ENCODE results near the gene RBPJ.

RBPJ gene

DNA sequence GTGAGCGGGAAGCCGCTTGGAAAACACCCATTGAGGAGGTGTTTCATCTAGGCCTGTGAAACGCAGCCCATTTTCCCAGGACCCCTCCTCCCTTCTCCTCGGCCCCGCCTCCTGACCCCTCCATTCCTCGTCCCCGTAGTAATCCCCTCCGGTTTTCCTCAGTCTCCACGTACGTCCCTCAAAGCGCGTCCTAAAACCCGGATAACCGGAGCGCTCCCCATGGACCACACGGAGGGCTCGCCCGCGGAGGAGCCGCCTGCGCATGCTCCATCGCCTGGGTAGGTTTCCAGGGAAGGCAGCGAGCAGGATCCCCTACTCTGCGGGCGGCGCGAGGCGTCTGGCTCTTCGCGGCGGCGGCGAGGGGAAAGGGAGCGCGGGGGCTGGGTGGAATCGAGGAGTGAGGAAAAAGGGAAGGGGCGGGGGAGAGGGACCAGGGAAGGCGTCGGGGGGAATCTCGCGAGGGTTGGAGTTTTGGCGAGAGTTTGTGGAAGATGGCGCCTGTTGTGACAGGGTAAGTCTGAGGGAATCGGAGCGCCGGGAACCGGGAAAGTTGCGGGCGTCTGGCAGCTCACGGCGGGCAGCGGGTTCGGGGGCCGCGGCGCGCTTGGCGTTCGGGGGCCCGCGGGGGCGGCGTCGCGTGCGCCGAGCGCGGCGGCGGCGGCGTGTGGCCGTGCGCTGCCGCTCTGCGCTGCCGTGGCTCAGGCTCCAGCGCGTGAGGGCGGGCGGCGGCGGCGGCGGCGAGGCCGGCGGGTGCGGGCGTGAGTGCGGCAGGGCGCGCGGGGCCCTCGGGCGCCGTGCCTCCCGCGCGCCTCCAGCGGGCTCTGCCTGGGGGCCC lies at the start of gene RBPJ:
Gene RBPJ (plus strand): TSS at position 477 of the 835 bp plus-strand sequence. CDS start 15 bp downstream, at position 492.
- peak; percentile 83 for DNase-seq

DNA sequence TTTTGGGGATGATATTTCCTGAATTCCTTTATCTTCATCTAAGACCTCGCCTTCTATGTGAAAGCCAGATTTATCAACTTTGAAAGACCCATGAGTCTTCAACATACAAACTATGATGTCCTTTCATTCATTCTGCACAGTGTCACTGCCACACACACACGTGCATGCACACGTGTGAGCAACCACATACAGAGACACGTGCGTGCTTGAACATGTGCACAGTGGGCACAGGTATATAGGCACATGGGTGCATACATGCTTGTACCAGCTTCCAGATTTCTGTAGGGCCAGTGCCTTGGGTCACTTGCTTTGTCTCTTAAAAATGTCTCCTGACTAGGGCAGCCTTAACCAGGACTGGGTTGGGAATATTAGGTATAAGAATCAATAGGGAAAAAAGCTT lies 49.1 kb upstream of the RBPJ start:
- DNase-seq: no peak

DNA sequence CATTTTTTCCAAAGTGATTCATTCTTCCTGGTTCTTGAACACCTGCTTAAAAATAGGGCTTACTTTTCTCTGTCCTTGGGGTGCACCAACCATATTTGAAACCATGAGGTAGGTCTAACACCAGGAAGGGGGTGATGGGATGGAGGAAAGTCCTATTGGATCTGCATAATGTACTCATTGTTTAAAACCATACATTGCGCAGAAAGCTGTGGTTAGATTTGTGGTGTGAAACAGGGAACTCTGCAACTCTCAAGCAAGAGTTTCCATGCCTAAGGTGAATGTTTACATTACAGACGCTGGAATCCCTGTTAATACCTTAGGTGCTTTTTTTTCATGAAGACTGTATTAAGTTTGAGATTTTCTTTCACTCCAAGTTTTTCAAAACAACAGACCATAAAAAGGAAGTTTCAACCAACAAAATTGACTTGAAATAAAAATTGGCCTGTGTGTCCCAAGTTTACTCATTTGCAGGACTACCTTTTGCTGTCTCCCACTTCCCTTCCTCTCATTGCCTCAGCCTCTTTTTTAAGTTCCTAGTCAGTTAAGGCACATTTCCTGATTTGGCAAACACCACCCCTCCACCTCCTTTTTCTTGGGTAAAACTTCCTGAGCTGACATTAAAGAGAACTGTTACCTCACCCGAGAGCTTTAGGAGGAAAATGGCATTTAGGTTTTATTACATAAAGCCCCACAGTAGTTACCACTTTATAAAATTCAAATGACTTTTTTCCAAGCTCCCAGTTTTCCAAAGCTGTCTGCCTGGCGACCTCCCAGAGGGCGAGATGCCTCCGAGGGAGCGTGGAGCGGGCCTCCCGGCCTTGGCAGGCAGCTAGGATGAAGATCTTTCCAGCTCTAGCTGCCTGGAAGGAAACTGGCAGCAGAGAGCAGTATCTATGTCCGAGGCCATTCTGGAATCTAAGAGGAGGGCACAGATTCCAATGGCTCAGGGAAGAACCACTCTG lies 47.9 kb upstream of the RBPJ start:
- DNase-seq: no peak

DNA sequence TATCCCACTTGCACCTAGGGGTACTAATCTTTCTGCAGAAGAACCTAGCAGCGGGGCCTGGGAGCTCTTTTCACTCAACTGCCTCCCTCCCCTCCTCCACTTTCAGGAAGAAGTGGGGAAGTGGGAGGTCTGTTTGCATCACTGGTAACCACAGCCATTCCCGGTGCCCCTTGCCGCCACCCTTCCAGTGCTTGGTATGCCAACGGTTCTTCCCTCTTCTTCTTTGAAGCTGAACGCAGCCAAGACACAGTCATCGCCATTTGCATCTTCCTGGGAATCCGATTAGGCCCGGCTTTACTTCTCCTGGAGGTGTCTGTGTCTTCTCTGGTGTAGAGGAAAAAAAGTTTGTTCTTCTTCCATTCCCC lies 47.2 kb upstream of the RBPJ start:
- DNase-seq: no peak

DNA sequence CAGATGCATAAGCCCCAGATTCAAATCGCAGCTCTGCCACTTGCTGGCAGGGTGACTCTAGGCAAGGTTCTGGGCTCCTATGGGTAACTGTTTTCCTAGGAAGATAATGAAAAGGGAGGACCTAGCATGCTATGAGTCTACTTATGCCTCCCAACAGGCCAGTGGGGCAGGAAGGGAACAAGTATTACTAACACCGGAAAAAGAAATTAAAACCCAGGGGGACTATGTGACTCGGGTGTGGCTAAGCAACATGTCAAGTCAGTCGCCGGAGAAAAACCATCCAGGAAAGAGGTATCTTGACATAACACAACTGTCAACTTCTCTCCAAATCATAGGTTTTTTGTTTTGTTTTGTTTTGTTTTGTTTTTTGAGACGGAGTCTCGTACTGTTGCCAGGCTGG lies 45.5 kb upstream of the RBPJ start:
- DNase-seq: no peak

DNA sequence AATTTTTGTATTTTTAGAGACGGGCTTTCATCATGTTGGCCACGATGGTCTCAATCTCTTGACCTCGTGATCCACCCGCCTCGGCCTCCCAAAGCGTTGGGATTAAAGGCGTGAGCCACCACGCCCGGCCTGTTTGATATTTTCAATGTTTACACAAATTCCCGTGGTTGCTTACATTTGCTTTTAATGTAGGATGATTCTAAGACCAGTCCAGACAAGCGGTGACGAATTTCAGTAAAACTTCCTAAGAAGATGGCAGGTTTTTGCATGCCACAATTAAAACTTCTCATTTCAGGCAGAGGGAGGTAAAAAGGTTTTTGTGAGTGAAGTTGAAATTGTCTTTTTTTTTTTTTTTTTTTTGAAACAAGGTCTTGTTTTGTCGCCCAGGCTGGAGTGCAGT lies 41.4 kb upstream of the RBPJ start:
- no peak for DNase-seq

DNA sequence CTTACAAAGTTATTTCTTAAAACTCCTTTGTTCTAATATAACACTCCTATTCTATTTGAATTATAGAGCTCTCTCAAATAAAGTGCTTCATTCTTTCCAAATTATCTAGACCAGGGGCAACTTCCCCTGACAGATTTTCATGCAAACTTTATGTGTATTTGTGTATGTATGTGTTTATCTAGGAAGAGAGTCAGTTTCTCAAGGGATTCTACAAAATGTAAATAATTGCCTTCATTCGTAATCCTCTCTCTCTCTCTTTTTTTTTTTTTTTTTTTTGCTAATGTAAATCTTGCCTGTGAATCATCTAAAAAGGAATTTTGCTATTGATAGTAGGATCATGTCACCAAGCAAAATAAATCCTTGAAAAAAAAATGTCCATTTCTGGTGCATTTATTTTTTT lies 38.9 kb upstream of the RBPJ start:
- DNase-seq: no peak

DNA sequence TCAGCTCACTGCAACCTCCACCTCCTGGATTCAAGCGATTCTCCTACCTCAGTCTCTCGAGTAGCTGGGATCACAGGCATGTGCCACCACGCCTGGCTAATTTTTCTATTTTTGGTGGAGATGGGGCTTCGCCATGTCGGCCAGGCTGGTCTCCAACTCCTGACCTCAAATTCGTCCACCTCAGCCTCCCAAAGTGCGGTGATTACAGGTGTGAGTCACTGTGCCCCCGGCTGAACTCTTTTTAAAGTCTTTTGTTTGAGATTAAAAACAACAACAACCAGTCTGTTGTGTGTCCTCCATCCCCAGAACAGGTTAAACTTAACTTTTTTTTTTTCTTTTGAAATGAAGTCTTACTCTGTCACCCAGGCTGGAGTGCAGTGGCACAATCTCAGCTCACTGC lies 36.3 kb upstream of the RBPJ start:
- DNase-seq: no peak

DNA sequence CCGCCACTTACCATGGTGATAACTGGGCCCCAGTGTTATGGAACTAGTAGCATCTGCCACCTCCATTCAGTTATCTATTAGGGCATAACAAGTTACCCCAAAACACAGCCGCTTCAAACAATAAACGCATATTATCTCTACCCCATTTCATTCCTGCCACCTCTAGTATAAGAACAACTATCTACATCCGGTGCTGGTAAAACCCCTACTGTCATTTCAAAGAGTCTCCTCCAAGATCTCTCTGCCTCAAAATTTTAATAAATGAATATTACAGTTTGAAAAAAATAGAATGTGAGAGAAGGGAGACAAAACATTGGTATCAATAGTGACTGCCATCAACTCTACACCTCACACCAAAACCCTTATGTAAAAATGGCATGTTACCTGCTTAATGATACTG lies 35.5 kb upstream of the RBPJ start:
- DNase-seq: no peak

DNA sequence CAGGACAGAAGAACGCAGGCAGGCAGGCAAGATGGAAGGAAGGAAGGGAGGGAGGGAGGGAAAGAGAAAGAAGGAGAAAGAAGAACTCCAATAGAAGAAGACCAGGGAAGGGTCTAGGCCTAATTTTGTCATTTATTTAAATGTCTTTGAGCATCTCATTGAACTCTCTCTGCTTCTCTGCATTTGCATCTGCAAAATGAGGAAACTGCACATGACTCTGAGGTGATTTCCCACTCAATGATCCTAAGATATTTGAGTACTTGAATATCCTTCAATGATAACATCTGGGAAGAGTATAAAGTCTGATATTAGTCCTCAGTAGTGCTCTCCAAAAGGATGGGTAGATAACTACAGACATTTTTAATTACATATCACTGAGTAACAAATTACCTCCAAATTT lies 33.1 kb upstream of the RBPJ start:
- DNase-seq: no peak

DNA sequence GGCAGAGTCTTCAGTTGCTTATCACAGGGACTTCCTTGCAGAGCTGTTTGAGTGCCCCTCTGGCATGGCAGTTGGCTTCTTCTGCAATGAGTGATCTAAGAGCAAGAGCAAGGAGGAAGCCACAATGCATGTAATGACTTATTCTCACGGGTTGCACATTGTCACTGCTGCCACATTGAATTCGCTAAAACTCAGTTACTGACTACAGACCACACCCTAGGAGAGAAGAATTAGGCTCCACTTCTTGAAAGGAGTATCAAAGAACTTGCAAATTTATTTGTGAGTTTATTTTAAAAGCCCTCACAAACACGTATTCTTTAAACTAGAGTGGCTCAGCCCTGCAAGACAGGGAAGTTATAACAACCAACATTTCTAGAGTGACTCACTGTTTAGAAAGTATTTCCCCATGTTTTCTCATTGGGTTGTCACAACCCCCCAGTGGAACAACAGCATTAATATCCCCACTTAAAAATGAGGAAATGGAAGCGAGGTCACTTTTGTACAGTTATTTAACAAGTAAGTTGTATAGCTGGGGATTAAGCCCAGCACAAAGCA lies 32.4 kb upstream of the RBPJ start:
- DNase-seq: no peak

DNA sequence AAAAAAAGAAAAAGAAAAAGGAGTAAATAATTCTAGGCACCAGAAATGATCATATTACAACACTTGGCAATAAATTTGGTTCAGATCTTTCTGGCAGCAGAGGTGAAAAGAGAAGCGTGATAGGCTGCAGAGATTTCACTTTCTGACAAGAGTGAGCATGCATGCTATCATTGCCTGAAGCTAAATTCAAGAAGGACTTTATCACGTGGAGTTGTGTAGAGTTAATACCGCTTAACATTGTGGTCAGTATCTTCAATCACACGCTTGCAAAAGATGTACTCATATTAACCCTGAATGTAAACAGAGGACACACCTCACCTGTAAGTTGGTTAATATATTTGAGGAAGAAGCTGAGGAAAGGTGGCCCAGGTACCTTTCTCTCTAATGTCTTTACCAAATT lies 31.4 kb upstream of the RBPJ start:
- DNase-seq: no peak

DNA sequence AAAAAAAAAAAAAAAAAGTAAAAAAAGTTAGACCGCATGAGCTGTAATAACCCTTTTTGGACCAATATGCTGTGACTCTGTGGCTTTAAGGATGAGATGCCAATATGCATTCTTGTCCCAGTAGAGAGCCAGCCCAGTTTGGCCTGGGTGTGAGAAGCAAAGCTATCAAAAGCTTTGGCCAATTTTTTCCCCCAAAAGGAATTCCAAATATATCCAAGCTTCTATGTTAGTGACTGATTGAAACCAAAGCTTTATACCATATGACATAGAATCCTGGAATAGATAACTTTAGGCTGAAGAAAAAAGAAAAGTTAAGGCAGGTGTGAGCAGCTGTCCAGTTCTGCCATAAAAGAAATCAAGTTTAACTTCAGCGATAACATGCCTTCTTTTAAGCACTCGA lies 30.5 kb upstream of the RBPJ start:
- no peak for DNase-seq

DNA sequence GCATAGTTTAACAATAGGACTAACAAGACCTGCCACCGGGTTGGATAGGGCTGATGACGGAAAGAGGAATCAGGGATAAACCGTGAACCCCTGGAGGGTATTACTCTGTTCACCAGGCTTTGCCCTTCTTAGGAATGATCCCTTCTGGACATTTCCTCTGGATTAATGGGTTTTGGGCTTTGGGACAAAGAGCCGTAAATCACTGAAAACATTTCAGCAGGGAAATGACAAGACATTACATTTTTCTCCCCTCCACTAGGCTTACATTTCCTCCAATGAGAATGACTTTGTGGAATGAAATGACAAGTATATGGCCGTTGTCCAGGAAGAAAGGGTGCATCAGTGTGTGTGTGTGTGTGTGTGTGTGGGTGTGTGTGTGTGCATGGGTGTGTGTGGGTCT lies 25.9 kb upstream of the RBPJ start:
- no peak for DNase-seq

DNA sequence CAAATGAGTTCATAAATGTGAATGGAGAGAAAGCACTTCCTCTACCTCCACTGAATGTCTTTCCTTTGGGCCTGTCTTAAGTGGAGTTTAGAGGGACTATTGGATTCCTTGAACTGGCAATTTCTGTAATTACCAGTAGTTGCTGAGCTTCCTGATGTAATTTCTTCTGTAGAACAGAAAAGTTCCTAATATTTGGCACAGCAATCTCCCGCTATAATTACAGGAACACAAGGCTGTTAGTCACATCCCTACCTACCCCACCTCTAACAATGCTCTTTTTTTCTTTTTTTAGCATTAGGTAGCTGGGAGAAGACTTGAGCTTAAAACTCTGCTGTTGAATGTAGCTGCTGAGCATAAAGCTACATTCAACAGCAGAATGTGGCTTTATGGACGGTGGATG lies 24.8 kb upstream of the RBPJ start:
- DNase-seq: no peak

DNA sequence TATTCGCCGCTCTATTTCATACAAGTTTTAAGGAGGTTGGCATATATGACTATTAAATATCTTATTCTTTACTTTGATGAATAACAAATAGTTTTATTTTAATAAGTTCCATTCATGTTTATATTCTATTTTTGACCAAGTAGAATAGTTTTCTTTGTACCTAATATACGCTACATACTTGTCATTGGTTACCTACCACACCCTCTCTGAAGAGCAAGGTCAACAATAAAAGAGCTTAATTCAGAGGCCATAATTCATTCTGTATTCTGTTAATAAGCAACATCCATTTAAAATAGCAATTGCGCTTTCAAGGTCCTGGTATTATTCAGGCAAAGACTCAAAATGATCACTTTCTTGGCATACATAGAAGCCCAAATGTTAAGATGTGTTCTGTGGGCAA lies 24.3 kb upstream of the RBPJ start:
- no peak for DNase-seq

DNA sequence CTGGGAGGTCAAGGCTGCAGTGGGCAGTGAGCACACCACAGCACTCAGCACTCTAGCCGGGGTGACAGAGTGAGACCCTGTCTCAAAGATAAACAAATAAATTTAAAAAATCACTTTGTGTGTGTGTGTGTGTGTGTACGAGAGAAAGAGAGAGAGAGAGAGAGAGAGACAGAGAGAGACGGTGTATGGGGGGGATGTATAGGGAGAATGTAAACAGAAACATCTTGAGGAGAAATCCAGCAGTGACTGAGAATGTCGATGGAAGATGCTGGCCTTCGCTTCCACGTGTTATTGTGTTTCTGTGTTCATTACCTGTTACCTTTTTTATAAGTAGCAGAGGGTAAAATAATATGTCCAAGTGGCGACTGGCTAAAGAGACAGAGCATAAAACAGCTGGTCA lies 23.6 kb upstream of the RBPJ start:
- DNase-seq: no peak

DNA sequence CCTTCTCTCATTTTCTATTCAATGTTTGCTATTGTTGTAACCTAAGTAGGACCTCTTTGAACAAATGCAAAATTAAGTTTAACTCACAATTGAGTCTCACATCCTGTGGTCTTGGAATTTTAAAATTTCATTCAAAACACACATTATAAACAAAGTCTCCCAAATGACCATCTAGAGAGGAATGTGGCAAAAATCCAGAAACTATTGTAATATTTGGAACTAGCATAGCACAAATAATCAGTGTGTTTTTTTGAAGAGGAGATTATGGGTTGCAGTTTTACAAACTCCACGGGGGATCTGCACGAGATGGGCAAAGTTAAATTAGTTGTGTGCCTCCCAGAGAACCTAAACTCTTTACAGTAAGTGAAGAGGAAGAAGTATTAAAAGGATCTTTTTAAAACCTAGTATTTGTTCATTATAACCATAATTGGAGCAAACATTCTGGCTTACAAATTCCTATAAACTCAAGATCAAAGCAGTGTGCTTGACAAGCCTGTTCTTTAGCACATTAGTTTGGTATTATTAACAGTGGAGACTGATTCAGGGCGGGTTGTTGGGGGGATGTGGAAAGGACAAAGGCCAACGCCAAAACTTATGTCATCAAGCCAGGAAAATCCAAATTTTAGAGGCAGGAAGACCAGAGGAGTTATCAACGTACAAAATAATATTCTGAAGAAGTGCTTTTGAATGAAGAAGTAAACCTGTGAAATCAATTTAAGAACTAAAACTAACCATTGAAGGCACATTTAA lies 22.4 kb upstream of the RBPJ start:
- DNase-seq: no peak

DNA sequence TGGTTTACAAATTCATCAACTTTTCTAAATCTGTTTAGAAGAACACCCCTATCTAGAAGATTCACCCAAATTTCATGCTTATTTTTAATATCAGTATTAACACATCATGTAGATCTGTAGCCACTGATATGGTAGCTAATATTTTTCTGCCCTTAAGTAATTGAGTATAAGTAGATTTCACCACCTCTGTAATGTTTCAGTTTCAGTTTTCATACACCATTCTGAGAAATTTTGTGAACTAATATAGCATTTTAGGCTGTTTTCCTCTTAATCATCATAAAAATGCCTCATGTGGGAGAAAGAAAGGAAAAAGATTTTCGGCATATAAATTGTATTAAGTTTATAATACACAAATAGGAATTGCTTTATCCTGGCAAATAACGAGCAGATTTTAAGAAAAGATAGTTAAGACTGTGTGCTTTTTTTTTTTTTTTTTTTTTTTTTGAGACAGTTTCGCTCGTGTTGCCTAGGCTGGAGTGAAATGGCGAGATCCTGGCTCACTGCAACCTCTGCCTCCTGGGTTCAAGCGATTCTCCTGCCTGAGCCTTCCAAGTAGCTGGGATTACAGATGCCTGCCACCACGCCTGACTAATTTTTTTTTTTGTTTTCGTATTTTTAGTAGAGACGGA lies 21.4 kb upstream of the RBPJ start:
- no peak for DNase-seq

DNA sequence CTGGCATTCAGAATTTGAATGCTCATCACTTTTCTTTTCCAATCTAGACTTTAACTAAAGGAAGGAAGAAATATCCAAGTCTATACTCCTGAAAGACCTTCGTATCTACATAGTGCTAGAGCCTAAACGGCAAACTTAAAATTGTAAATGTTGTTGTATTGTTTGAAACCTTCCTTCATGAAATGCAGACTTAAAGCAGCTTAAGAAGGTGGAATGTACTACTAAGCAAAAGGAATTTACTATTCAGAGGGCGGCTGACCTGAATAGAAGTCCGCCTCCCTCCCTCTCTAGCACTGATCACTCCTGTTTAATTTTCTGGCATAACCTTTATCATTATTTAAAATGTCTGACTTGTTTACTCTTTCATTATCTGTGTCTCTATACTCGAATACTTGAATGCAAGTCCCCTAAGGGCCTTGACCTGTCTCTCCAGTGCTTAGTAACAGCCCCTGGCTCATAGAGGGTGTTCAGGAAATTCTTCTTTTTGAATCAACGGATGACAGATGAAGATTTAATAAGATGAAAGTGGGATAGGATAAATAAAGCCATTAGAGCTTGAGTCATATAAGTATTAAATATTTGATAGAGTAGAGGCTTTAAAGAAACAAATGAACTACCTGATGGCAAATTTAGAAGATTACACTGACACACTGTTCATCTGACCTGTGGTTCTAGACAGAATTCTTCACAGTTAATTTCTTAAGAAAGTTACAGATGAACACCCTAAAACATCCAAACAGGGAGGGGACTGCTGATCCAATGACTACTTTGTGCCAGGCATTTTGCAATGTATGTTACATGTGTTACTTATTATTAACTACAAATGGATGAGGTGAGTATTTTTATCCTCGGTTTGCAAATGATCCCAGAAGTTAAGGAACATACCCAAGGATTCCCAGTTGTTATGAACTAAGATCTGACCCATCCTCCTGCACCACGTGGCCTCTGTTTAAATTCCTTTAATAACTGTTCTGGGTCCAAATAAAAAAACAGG lies 20.2 kb upstream of the RBPJ start:
- no peak for DNase-seq
